ENCODE data around the gene LPCAT2. TPM values are rescaled to one million over a fixed set of nuclear protein-coding genes. Genes with fewer than 3 reads are reported as not detected.

LPCAT2 gene
- total and polyA plus RNA-seq, 2 donors (not counting 3 experiments of a cell fraction or from before 2014, with no cell fraction given), result 64.5 to 72.9 TPM

- POLR2A ChIA-PET, result interaction anchor here (0.7 to 1.6 kb wide), 3 partner anchors 9 to 20 kb away, joined by 3 to 6 read pairs (median 4); no protein-coding TSS in a partner anchor
- H3K9me3 ChIP-seq (replicated peaks; ENCODE audit: control insufficient read depth, insufficient read depth, low read length), result no peaks in the 10 kb centered on the region
- peak overlapping the region; percentile 95 for H3K27ac ChIP-seq (ENCODE audit: insufficient read depth, low read depth, low read length)
- no peaks in the 10 kb centered on the region for H3K79me2 ChIP-seq (ENCODE audit: control insufficient read depth, insufficient read depth, low read length)
- no peak overlapping the region for H2AFZ ChIP-seq (ENCODE audit: low read depth, low read length)
- peak overlapping the region; percentile 4 for H3K4me2 ChIP-seq (ENCODE audit: insufficient read depth, low read length)
- H3K9ac ChIP-seq (replicated peaks; ENCODE audit: extremely low read depth, insufficient read depth, low read length), result peak overlapping the region; percentile 77
- FAIRE-seq (no peak), DNase-seq (ENCODE audit: low read depth, low spot score) (no peak)
- H3K9me1 ChIP-seq (replicated peaks; ENCODE audit: control insufficient read depth, extremely low read depth, insufficient read depth, low read length), result no peaks in the 10 kb centered on the region
- TF ChIP-seq MAX (IDR thresholded peaks at IDR 0.05; ENCODE audit: insufficient read depth, insufficient read length) (no peak), FOS (IDR thresholded peaks at IDR 0.05; ENCODE audit: borderline replicate concordance, insufficient read depth, low read length) (no peak), POLR2AphosphoS5 (IDR thresholded peaks at IDR 0.05; ENCODE audit: insufficient read depth, low read depth, low read length) (no peak), GATA2 (IDR thresholded peaks at IDR 0.05; ENCODE audit: insufficient read depth, insufficient read length, low read depth, low read length) (no peak), CTCF (IDR thresholded peaks at IDR 0.05; ENCODE audit: extremely low read depth in 1 of 2, insufficient read depth in 1 of 2, low read depth in 1 of 2, low read length in 2 of 2) (no peak), POLR2A (IDR thresholded peaks at IDR 0.05; ENCODE audit: low read depth, low read length) (no peak), MYC (IDR thresholded peaks at IDR 0.05; ENCODE audit: low read depth, low read length) (no peak), JUN (IDR thresholded peaks at IDR 0.05; ENCODE audit: borderline replicate concordance, insufficient read depth, insufficient read length, low read depth) (no peak), EZH2 (IDR thresholded peaks at IDR 0.05; ENCODE audit: borderline replicate concordance, low read depth, low read length, severe bottlenecking) (no peak)
- peaks cover 41 to 45% of the 10 kb centered on the region in 2 experiments for H3K36me3 ChIP-seq (ENCODE audit: control insufficient read depth in 2 of 2, extremely low read depth in 1 of 2, insufficient read depth in 2 of 2, low read length in 2 of 2)
- H4K20me1 ChIP-seq (replicated peaks; ENCODE audit: control insufficient read depth, extremely low read depth, insufficient read depth, low read length), result no peaks in the 10 kb centered on the region
- H3K27me3 ChIP-seq (ENCODE audit: control insufficient read depth in 2 of 2, insufficient read depth in 2 of 2, low read length in 2 of 2), result no peaks in the 10 kb centered on the region
- CTCF ChIA-PET, result interaction anchor here (0.7 to 5.5 kb wide), 13 partner anchors 9 to 202 kb away, joined by 3 to 34 read pairs (median 5); no protein-coding TSS in a partner anchor
- peaks cover 75% of the 10 kb centered on the region for H3K4me1 ChIP-seq (ENCODE audit: control insufficient read depth, extremely low read depth, insufficient read depth, low read length)
- BruUV-seq (replicated peaks), result no TSS peak
- dilution Hi-C loops (cut with MboI; ENCODE audit: extremely low pct_ligation_motif_present, low sequenced_read_pairs), result no loop called here
- H3K4me3 ChIP-seq (replicated peaks in 1 of 3; ENCODE audit: insufficient read depth in 1 of 3, low read depth in 1 of 3, low read length in 3 of 3), result no peak overlapping the region
- intact Hi-C loops (cut with micrococcal nuclease), result loop anchor here (1.0 to 5.0 kb wide), 7 partner anchors 9 to 1983 kb away; partner anchors contain the start of genes LPCAT2 and MMP2
Observed at GRCh38 chr16:55500530-55501011, 8.3 kb upstream of the LPCAT2 start.
